GM23338 (cell line): ENCODE results near the gene ARRDC2. TPM values are rescaled to one million over a fixed set of nuclear protein-coding genes. Genes with fewer than 3 reads are reported as not detected.

Experiments used
- ATAC-seq: fragments of 200-7000 bp; cut with Tn5 transposase; 3 replicates; pipeline ENCODE4 v1.9.1; 2020
- DNase-seq: peaks from one replicate; pipeline ENCODE4 v3.0.0-alpha.2; 2015; ENCODE audit warnings: low spot score
- H2AFZ ChIP-seq: fragments of 200-600 bp; sonication (generic); 2 replicates; pipeline ENCODE4 v1.8.0; 2016; ENCODE audit warnings: antibody characterized with exemption, mild to moderate bottlenecking, moderate library complexity
- H3F3A ChIP-seq: fragments of 200-600 bp; sonication (generic); replicated peaks from 2 replicates; pipeline ENCODE4 v1.8.0; 2017; ENCODE audit warnings: antibody characterized with exemption, mixed run types, low read depth
- H3K27ac ChIP-seq: fragments of 200-600 bp; sonication (generic); 2 replicates; pipeline ENCODE4 v1.6.1; 2016; ENCODE audit warnings: low read depth
- H3K27me3 ChIP-seq: fragments of 200-600 bp; sonication (generic); 2 replicates; pipeline ENCODE4 v1.8.0; 2016; ENCODE audit warnings: mild to moderate bottlenecking, mixed run types, moderate library complexity; ENCODE audit not compliant: insufficient read depth
- H3K36me3 ChIP-seq: fragments of 200-600 bp; sonication (generic); 2 replicates; pipeline ENCODE4 v1.8.0; 2016; ENCODE audit warnings: mild to moderate bottlenecking; ENCODE audit not compliant: insufficient read depth
- H3K4me1 ChIP-seq: fragments of 200-600 bp; sonication (generic); 2 replicates; pipeline ENCODE4 v1.8.0; 2016; ENCODE audit warnings: mild to moderate bottlenecking, moderate library complexity; ENCODE audit not compliant: insufficient read depth
- H3K4me2 ChIP-seq: fragments of 200-600 bp; sonication (generic); 2 replicates; pipeline ENCODE4 v1.7.1; 2017; ENCODE audit warnings: mixed run types
- H3K4me3 ChIP-seq: fragments of 200-600 bp; sonication (generic); 2 replicates; pipeline ENCODE4 v1.6.1; 2016; ENCODE audit warnings: mixed run types
- H3K79me2 ChIP-seq: fragments of 200-600 bp; sonication (generic); replicated peaks from 2 replicates; pipeline ENCODE4 v1.8.0; 2017; ENCODE audit warnings: mild to moderate bottlenecking; ENCODE audit not compliant: insufficient read depth
- H3K9me2 ChIP-seq: fragments of 200-600 bp; sonication (generic); 2 replicates; pipeline ENCODE4 v1.8.0; 2017; ENCODE audit not compliant: insufficient read depth
- H4K20me1 ChIP-seq: fragments of 200-600 bp; sonication (generic); replicated peaks from 2 replicates; pipeline ENCODE4 v1.8.0; 2017; ENCODE audit warnings: mild to moderate bottlenecking; ENCODE audit not compliant: insufficient read depth
- H3K27ac Mint-ChIP-seq: 2 replicates; pipeline ENCODE4 v1.8.0; 2020; ENCODE audit warnings: inconsistent platforms, mild to moderate bottlenecking, moderate library complexity, mixed read lengths
- H3K27me3 Mint-ChIP-seq: 3 replicates; pipeline ENCODE4 v1.8.0; 2022; ENCODE audit warnings: low read depth, mild to moderate bottlenecking, moderate library complexity, mixed read lengths, inconsistent platforms; ENCODE audit not compliant: insufficient read depth, poor library complexity
- H3K36me3 Mint-ChIP-seq: 3 replicates; pipeline ENCODE4 v1.8.0; 2021; ENCODE audit warnings: low read depth, mild to moderate bottlenecking, inconsistent platforms, moderate library complexity, mixed read lengths
- H3K4me1 Mint-ChIP-seq: 3 replicates; pipeline ENCODE4 v1.8.0; 2020; ENCODE audit warnings: mild to moderate bottlenecking, inconsistent platforms, mixed read lengths
- H3K4me3 Mint-ChIP-seq: 3 replicates; pipeline ENCODE4 v1.8.0; 2021; ENCODE audit warnings: moderate library complexity, mild to moderate bottlenecking, inconsistent platforms, mixed read lengths
- H3K9me3 Mint-ChIP-seq: 3 replicates; pipeline ENCODE4 v1.8.0; 2020; ENCODE audit warnings: moderate library complexity, mild to moderate bottlenecking, inconsistent platforms, mixed read lengths
- EZH2 ChIP-seq: fragments of 200-600 bp; sonication (generic); IDR thresholded peaks from one replicate; pipeline ENCODE4 v1.8.0; 2017; ENCODE audit warnings: antibody characterized with exemption, mild to moderate bottlenecking, low read depth; ENCODE audit not compliant: unreplicated experiment
- EZH2phosphoT487 ChIP-seq: fragments of 200-600 bp; sonication (generic); IDR thresholded peaks from one replicate; pipeline ENCODE4 v1.8.1; 2018; ENCODE audit warnings: antibody characterized with exemption; ENCODE audit not compliant: unreplicated experiment
- JUNB ChIP-seq: IDR thresholded peaks from one replicate; pipeline ENCODE4 v1.6.1; 2016; ENCODE audit warnings: antibody characterized with exemption; ENCODE audit not compliant: unreplicated experiment
- NANOG ChIP-seq: IDR thresholded peaks from 2 replicates; pipeline ENCODE4 v1.6.1; 2016; ENCODE audit warnings: antibody characterized with exemption, borderline replicate concordance
- POLR2AphosphoS5 ChIP-seq: IDR thresholded peaks from 2 replicates; pipeline ENCODE4 v1.6.1; 2016; ENCODE audit warnings: antibody characterized with exemption, low read depth
- polyA plus RNA-seq: library from polyadenylated mRNA; unstranded; fragments of >200 nt; fragmentation: Nextera tagmentation; extraction: Ambion mirVana; gene quantifications from 2 replicates; pipeline ENCODE4 v1.2.1, GENCODE V29; 2016
- total RNA-seq: library from RNA; depleted of rRNA; stranded (reverse); fragments of >200 nt; shearing (Covaris generic); gene quantifications from 2 replicates; pipeline ENCODE4 v1.2.3, GENCODE V29; 2014
- TF ChIP-seq, protein P1 (sequence below): IDR thresholded peaks from 2 replicates; pipeline ENCODE4 v1.6.1; 2016; ENCODE audit warnings: antibody characterized with exemption
- TF ChIP-seq, protein P2 (sequence below), 2 experiments: fragments of 200-600 bp in 1 of 2; sonication (generic) in 1 of 2; conservative IDR thresholded peaks; 2 replicates each; pipeline versions ENCODE4 v1.5.1 to v1.6.1; 2016 to 2017; ENCODE audit warnings: antibody characterized with exemption in 2 of 2, low read depth in 2 of 2, mild to moderate bottlenecking in 2 of 2, moderate library complexity in 1 of 2

Gene ARRDC2
- total and polyA plus RNA-seq, 2 experiments from 2014 or later: 2.4 to 7.1 TPM

DNA sequence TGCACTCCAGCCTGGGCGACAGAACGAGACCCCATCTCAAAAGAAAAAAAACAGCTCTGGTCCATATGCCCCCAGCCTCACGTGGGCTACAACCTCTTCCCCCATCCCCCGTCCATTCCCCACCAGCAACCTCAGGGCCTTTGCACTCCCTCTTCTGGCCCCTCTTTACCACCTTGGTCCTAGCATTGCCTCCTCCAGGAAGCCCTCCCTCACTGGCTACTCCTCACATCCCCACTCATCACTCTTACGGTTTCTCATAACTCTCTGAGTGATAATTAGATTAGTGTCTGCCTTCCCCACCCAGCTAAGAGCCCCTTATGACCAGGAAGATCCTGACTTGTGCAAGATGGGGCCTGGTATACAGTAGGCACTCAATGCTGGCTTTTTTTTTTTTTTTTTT is 48.0 kb downstream of the ARRDC2 start:
- H3K4me1 Mint-ChIP-seq: 0 out of 3 replicates have a peak, but pooled peaks cover 2% of the 10 kb centered on the region
- Histone ChIP-seq H3K36me3 (no peaks in the 10 kb centered on the region), H3K27ac (no peak overlapping the region), H3K4me3 (no peak overlapping the region), H4K20me1 (no peaks in the 10 kb centered on the region), H3K4me2 (no peak overlapping the region), H3K4me1 (no peaks in the 10 kb centered on the region), H2AFZ (no peak overlapping the region), H3F3A (0 out of 2 replicates have a peak, but pooled peaks cover 5% of the 10 kb centered on the region), H3K79me2 (no peaks in the 10 kb centered on the region), H3K9me2 (no peaks in the 10 kb centered on the region), H3K27me3 (no peaks in the 10 kb centered on the region)
- H3K27me3 Mint-ChIP-seq: peaks cover 18% of the 10 kb centered on the region
- TF ChIP-seq NANOG (no peak), POLR2AphosphoS5 (no peak), JUNB (no peak)
- no peak overlapping the region for H3K27ac Mint-ChIP-seq
- no peaks in the 10 kb centered on the region for H3K9me3 Mint-ChIP-seq
- H3K36me3 Mint-ChIP-seq: no peaks in the 10 kb centered on the region
- no peak overlapping the region for H3K4me3 Mint-ChIP-seq
- no peak for ATAC-seq
- DNase-seq: no peak

DNA sequence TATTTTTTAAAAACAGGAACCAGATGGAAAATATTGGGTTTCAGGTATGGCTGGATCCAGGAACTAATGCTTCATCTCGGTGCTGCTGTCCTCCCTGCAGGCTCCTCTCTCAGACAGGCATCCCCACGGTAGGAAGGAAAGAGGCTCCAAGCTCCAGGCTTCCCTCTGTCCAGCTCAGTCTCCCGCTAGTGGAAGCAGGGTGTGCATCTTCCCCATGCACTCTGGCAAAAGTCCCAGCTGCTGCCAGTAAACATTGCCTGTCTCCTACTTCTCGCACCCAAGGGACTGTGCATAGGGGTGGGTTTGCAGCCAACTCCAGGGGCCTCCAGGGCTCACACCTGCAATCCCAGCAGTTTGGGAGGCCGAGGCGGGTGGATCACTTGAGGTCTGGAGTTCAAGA is 49.6 kb downstream of the ARRDC2 start:
- TF ChIP-seq, protein P1, sequence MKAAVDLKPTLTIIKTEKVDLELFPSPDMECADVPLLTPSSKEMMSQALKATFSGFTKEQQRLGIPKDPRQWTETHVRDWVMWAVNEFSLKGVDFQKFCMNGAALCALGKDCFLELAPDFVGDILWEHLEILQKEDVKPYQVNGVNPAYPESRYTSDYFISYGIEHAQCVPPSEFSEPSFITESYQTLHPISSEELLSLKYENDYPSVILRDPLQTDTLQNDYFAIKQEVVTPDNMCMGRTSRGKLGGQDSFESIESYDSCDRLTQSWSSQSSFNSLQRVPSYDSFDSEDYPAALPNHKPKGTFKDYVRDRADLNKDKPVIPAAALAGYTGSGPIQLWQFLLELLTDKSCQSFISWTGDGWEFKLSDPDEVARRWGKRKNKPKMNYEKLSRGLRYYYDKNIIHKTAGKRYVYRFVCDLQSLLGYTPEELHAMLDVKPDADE: no peak
- TF ChIP-seq POLR2AphosphoS5 (no peak), EZH2 (no peak)
- Histone ChIP-seq H3K4me3 (0 out of 2 replicates have a peak overlapping the region, but pooled peaks have one; percentile 47), H3K4me2 (peak overlapping the region; percentile 82; the same call in 1 of the 2 replicates), H3K9me2 (no peaks in the 10 kb centered on the region), H2AFZ (peak overlapping the region; percentile 90), H3K27me3 (no peaks in the 10 kb centered on the region), H3F3A (0 out of 2 replicates have a peak, but pooled peaks cover 5% of the 10 kb centered on the region), H3K4me1 (no peaks in the 10 kb centered on the region), H3K27ac (peak overlapping the region; percentile 0; the same call in 1 of the 2 replicates), H3K79me2 (no peaks in the 10 kb centered on the region), H3K36me3 (no peaks in the 10 kb centered on the region), H4K20me1 (no peaks in the 10 kb centered on the region)
- DNase-seq: no peak
- Mint-ChIP-seq H3K9me3 (no peaks in the 10 kb centered on the region), H3K36me3 (no peaks in the 10 kb centered on the region), H3K4me3 (no peak overlapping the region), H3K27ac (no peak overlapping the region; the same call in 1 of the 2 replicates), H3K27me3 (peaks cover 19% of the 10 kb centered on the region), H3K4me1 (0 out of 3 replicates have a peak, but pooled peaks cover 2% of the 10 kb centered on the region)
- no peak for ATAC-seq

DNA sequence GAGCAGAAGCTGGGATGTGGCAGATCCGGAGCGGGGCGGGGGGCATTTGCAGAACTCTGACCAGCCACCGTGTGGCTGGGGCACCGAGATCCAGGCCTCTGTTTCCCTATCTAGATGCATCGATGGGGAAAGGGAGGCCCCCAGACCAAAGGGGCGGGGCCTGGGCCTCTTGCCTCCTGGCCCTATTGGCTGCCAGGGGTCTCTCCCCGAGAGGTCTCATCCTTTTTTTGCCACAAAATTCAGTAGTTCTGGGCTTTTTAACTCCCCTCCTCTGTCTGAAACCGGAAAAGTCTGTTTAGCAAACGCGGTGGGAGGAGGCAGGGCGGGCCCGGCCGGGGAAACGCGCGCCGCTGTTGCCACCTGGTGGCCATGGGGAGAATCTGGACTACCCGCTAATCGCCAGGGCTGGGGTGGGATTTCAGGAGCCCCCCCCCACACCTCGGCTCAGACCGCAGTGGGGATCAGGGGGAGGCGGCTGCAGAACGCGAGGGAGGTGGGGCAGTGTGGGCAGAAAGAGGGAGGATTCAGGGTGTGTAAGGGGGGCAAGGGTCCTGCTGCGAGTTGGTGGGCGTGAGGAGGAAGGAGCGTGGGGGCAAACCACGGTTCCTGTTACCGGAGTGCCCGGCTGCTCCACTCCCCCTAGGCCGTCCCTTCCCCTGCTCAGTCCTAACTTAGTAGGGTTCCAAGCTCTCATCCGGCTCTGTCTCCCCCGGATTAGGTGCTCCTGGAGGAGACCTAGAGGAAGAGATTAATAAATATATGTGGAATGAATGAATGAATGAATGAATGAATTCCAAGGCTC is 50.4 kb downstream of the ARRDC2 start:
- H3K27me3 Mint-ChIP-seq: peaks cover 15% of the 10 kb centered on the region
- H3K27ac Mint-ChIP-seq: peak overlapping the region; percentile 85; the same call in 1 of the 2 replicates
- no peaks in the 10 kb centered on the region for H3K36me3 ChIP-seq
- peak overlapping the region; percentile 82 for H3K4me2 ChIP-seq
- H3K4me3 ChIP-seq: peak overlapping the region; percentile 47
- TF ChIP-seq, protein P2, sequence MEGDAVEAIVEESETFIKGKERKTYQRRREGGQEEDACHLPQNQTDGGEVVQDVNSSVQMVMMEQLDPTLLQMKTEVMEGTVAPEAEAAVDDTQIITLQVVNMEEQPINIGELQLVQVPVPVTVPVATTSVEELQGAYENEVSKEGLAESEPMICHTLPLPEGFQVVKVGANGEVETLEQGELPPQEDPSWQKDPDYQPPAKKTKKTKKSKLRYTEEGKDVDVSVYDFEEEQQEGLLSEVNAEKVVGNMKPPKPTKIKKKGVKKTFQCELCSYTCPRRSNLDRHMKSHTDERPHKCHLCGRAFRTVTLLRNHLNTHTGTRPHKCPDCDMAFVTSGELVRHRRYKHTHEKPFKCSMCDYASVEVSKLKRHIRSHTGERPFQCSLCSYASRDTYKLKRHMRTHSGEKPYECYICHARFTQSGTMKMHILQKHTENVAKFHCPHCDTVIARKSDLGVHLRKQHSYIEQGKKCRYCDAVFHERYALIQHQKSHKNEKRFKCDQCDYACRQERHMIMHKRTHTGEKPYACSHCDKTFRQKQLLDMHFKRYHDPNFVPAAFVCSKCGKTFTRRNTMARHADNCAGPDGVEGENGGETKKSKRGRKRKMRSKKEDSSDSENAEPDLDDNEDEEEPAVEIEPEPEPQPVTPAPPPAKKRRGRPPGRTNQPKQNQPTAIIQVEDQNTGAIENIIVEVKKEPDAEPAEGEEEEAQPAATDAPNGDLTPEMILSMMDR (conservative IDR thresholded peaks at IDR 0.05; ENCODE audit: low read depth in 2 of 2): peak; percentile 89 to 95
- TF ChIP-seq NANOG (no peak), JUNB (no peak), EZH2 (no peak), EZH2phosphoT487 (no peak)
- TF ChIP-seq, protein P1: no peak
- peak overlapping the region; percentile 90 for H2AFZ ChIP-seq
- H3F3A ChIP-seq: 0 out of 2 replicates have a peak, but pooled peaks cover 5% of the 10 kb centered on the region
- peak overlapping the region; percentile 0; the same call in 1 of the 2 replicates for H3K27ac ChIP-seq
- ATAC-seq (peak; percentile 79), DNase-seq (peak; percentile 96)
- no peaks in the 10 kb centered on the region for H3K79me2 ChIP-seq
- no peaks in the 10 kb centered on the region for H4K20me1 ChIP-seq
- 0 out of 3 replicates have a peak, but pooled peaks cover 2% of the 10 kb centered on the region for H3K4me1 Mint-ChIP-seq
- no peaks in the 10 kb centered on the region for H3K36me3 Mint-ChIP-seq
- H3K9me2 ChIP-seq: no peaks in the 10 kb centered on the region
- H3K27me3 ChIP-seq: no peaks in the 10 kb centered on the region
- peak overlapping the region; percentile 69 for H3K4me3 Mint-ChIP-seq
- H3K9me3 Mint-ChIP-seq: no peaks in the 10 kb centered on the region
- H3K4me1 ChIP-seq: no peaks in the 10 kb centered on the region
